Gastroesophageal sphincter (tissue), 4 donors: ENCODE data around the gene ATP9A. TPM values are rescaled to one million over a fixed set of nuclear protein-coding genes. Genes with fewer than 3 reads are reported as not detected.

ENCODE experiments used
- ATAC-seq: fragments of 150-250 bp; one replicate; pipeline ENCODE4 v1.9.1; 2016; ENCODE audit warnings: mild to moderate bottlenecking, moderate library complexity
- H3K27ac ChIP-seq, 4 donors: fragments of 200-600 bp; sonication (generic) in 3 of 4; 1 replicate in 3 of 4; 2 replicates in 1 of 4; pipeline ENCODE4 v1.5.1; 2016 to 2019
- H3K27me3 ChIP-seq: fragments of 200-600 bp; sonication (generic); one replicate; pipeline ENCODE4 v1.5.1; 2019
- H3K36me3 ChIP-seq, 2 donors: fragments of 200-600 bp; sonication (generic); one replicate each; pipeline ENCODE4 v1.5.1; 2019; ENCODE audit warnings: control low read depth in 1 of 2
- H3K4me1 ChIP-seq, 3 donors: fragments of 200-600 bp; sonication (generic); 1 replicate in 2 of 3; 2 replicates in 1 of 3; pipeline ENCODE4 v1.5.1; 2016 to 2019; ENCODE audit warnings: control low read depth in 2 of 3
- H3K4me3 ChIP-seq, 2 donors: fragments of 200-600 bp; sonication (generic); one replicate each; pipeline ENCODE4 v1.5.1; 2019; ENCODE audit warnings: mild to moderate bottlenecking in 1 of 2, moderate library complexity in 1 of 2
- H3K9me3 ChIP-seq, 3 donors: fragments of 200-600 bp; sonication (generic); one replicate each; pipeline ENCODE4 v1.5.1; 2017 to 2019; ENCODE audit warnings: control low read depth in 2 of 3
- CTCF ChIP-seq, 4 experiments: fragments of 200-600 bp in 2 of 4; fragments of 450-650 bp in 2 of 4; sonication (generic) in 1 of 4; IDR thresholded peaks; one replicate each; pipeline ENCODE4 v1.5.1; 2017 to 2019; ENCODE audit warnings: antibody characterized with exemption in 4 of 4, mild to moderate bottlenecking in 2 of 4, moderate library complexity in 2 of 4
- EP300 ChIP-seq: sonication (generic); formaldehyde crosslinking; IDR thresholded peaks from one replicate; pipeline ENCODE4 v1.6.1; 2017; ENCODE audit warnings: antibody characterized with exemption, mild to moderate bottlenecking
- POLR2A ChIP-seq, 2 donors: fragments of 450-650 bp; IDR thresholded peaks; one replicate each; pipeline ENCODE4 v1.6.1; 2017; ENCODE audit warnings: antibody characterized with exemption in 2 of 2, mild to moderate bottlenecking in 2 of 2, moderate library complexity in 1 of 2
- POLR2AphosphoS5 ChIP-seq: sonication (generic); formaldehyde crosslinking; IDR thresholded peaks from one replicate; pipeline ENCODE4 v1.6.1; 2017; ENCODE audit warnings: antibody characterized with exemption
- WGBS, 2 donors: methylation state at CpG; one replicate each; pipeline ENCODE4 v1.1.5; 2018; ENCODE audit warnings: low coverage in 1 of 2; 5-methylcytosine and 5-hydroxymethylcytosine counted together
- total RNA-seq, 4 donors: library from RNA; depleted of rRNA; stranded (reverse); fragments of >200 nt; gene quantifications; one replicate each; pipeline ENCODE4 v1.1.0, GENCODE V29; 2016

The ATP9A gene
- total RNA-seq, 4 donors from 2014 or later, result 49.3 to 80.2 (median 57.7) TPM

GRCh38 chr20:51679254-51679921 lies 88.8 kb downstream of the ATP9A start:
- Histone ChIP-seq H3K4me1 (no peaks in the 10 kb centered on the region), H3K36me3 (peaks cover 0 to 38% of the 10 kb centered on the region in 2 donors), H3K27ac (no peak overlapping the region), H3K4me3 (no peak overlapping the region), H3K9me3 (no peaks in the 10 kb centered on the region), H3K27me3 (no peaks in the 10 kb centered on the region)
- no peak for ATAC-seq
- TF ChIP-seq POLR2AphosphoS5, result no peak
- no peak for TF ChIP-seq CTCF (IDR thresholded peaks at IDR 0.05)
- TF ChIP-seq POLR2A (IDR thresholded peaks at IDR 0.05), result no peak
- TF ChIP-seq EP300, result no peak
- WGBS, 2 donors, result 79 to 87% methylated on average over 9 of the region's 13 CpGs

GRCh38 chr20:51678026-51678697 lies 90.0 kb downstream of the ATP9A start:
- Histone ChIP-seq H3K27ac (no peak overlapping the region), H3K4me1 (no peaks in the 10 kb centered on the region), H3K4me3 (no peak overlapping the region), H3K36me3 (peaks cover 0 to 51% of the 10 kb centered on the region in 2 donors), H3K27me3 (no peaks in the 10 kb centered on the region), H3K9me3 (no peaks in the 10 kb centered on the region)
- TF ChIP-seq EP300, result no peak
- TF ChIP-seq POLR2A (IDR thresholded peaks at IDR 0.05), result no peak
- no peak for TF ChIP-seq CTCF (IDR thresholded peaks at IDR 0.05)
- TF ChIP-seq POLR2AphosphoS5, result no peak
- WGBS, 2 donors, result 60 to 61% methylated on average over 1 to 10 of the region's 16 CpGs
- ATAC-seq, result no peak

- H3K27ac ChIP-seq, result no peak overlapping the region
- WGBS, 2 donors, result 77 to 80% methylated on average over 7 of the region's 7 CpGs
- no peaks in the 10 kb centered on the region for H3K4me1 ChIP-seq
- H3K36me3 ChIP-seq, result peaks cover 0 to 89% of the 10 kb centered on the region in 2 donors
- no peaks in the 10 kb centered on the region for H3K9me3 ChIP-seq
- no peak for ATAC-seq
- no peak overlapping the region for H3K4me3 ChIP-seq
- no peak for TF ChIP-seq EP300
- no peak for TF ChIP-seq POLR2AphosphoS5
- no peak for TF ChIP-seq POLR2A (IDR thresholded peaks at IDR 0.05)
- H3K27me3 ChIP-seq, result no peaks in the 10 kb centered on the region
These were observed 99.2 kb downstream of the ATP9A start for GRCh38 chr20:51668947-51669346.

- TF ChIP-seq POLR2AphosphoS5, result no peak
- TF ChIP-seq POLR2A (IDR thresholded peaks at IDR 0.05), result no peak
- TF ChIP-seq CTCF (IDR thresholded peaks at IDR 0.05), result no peak
- TF ChIP-seq EP300, result no peak
- no peak for ATAC-seq
- H3K27ac ChIP-seq, result no peak overlapping the region
- no peaks in the 10 kb centered on the region for H3K27me3 ChIP-seq
- no peaks in the 10 kb centered on the region for H3K4me1 ChIP-seq
- H3K9me3 ChIP-seq, result no peaks in the 10 kb centered on the region
- 92% methylated on average over 6 of the region's 6 CpGs; no CpG with 5 or more reads in 1 of the 2 donors for WGBS, 2 donors
- H3K36me3 ChIP-seq, result peaks cover 0 to 89% of the 10 kb centered on the region in 2 donors
- H3K4me3 ChIP-seq, result no peak overlapping the region
These were observed 99.7 kb downstream of the ATP9A start for GRCh38 chr20:51668515-51668914.

GRCh38 chr20:51667491-51667890 lies 100.7 kb downstream of the ATP9A start:
- Histone ChIP-seq H3K27me3 (no peaks in the 10 kb centered on the region), H3K4me3 (no peak overlapping the region), H3K36me3 (peaks cover 0 to 79% of the 10 kb centered on the region in 2 donors), H3K9me3 (no peaks in the 10 kb centered on the region), H3K4me1 (no peaks in the 10 kb centered on the region), H3K27ac (no peak overlapping the region)
- no peak for ATAC-seq
- no peak for TF ChIP-seq EP300
- no peak for TF ChIP-seq CTCF (IDR thresholded peaks at IDR 0.05)
- no peak for TF ChIP-seq POLR2A (IDR thresholded peaks at IDR 0.05)
- no peak for TF ChIP-seq POLR2AphosphoS5
- 87 to 94% methylated on average over 5 to 7 of the region's 8 CpGs for WGBS, 2 donors
